ENCODE measurements around the gene EMC7. TPM values are rescaled to one million over a fixed set of nuclear protein-coding genes. Genes with fewer than 3 reads are reported as not detected.
"Not testable (repeated sequence)": the region's sequence is repeated elsewhere in the genome, so short reads cannot be mapped to it uniquely, and the experiment has no call there.

The EMC7 gene
- total RNA-seq, 1 donor from 2014 or later, result 66.8 TPM

- H3K27me3 ChIP-seq, result no peaks in the 10 kb centered on the region
- no peak for TF ChIP-seq CTCF (IDR thresholded peaks at IDR 0.05)
Observed at GRCh38 chr15:34126522-34126921, 24.9 kb upstream of the EMC7 start.

GRCh38 chr15:34125945-34126344 is 24.3 kb upstream of the EMC7 start:
- ATAC-seq (no peak), DNase-seq (no peak)
- TF ChIP-seq CTCF (IDR thresholded peaks at IDR 0.05), result no peak
- Histone ChIP-seq H3K27me3 (no peaks in the 10 kb centered on the region), H3K4me3 (no peak overlapping the region), H3K36me3 (no peaks in the 10 kb centered on the region), H3K9me3 (no peaks in the 10 kb centered on the region), H3K4me1 (no peaks in the 10 kb centered on the region), H3K27ac (no peak overlapping the region)
- intact Hi-C loops (cut with DNase I), result no loop called here

More at GRCh38 chr15:34126522-34126921, 24.9 kb upstream of the EMC7 start:
- no peaks in the 10 kb centered on the region for H3K36me3 ChIP-seq
- intact Hi-C loops (cut with DNase I), result no loop called here
- DNase-seq (no peak), ATAC-seq (no peak)
- H3K4me1 ChIP-seq, result no peaks in the 10 kb centered on the region
- no peak overlapping the region for H3K27ac ChIP-seq
- no peak overlapping the region for H3K4me3 ChIP-seq
- no peaks in the 10 kb centered on the region for H3K9me3 ChIP-seq

GRCh38 chr15:34124651-34125050 is 23.0 kb upstream of the EMC7 start:
- Histone ChIP-seq H3K4me1 (no peaks in the 10 kb centered on the region), H3K27me3 (no peaks in the 10 kb centered on the region), H3K4me3 (no peak overlapping the region), H3K36me3 (no peaks in the 10 kb centered on the region), H3K9me3 (no peaks in the 10 kb centered on the region), H3K27ac (no peak overlapping the region)
- TF ChIP-seq CTCF (IDR thresholded peaks at IDR 0.05), result no peak
- intact Hi-C loops (cut with DNase I), result no loop called here
- no peak for ATAC-seq
- no peak for DNase-seq

GRCh38 chr15:34122771-34123183 is 21.1 kb upstream of the EMC7 start:
- TF ChIP-seq CTCF (IDR thresholded peaks at IDR 0.05), result no peak
- H3K27me3 ChIP-seq, result no peaks in the 10 kb centered on the region
- intact Hi-C loops (cut with DNase I), result no loop called here
- DNase-seq (no peak), ATAC-seq (no peak)
- H3K4me1 ChIP-seq, result no peaks in the 10 kb centered on the region
- H3K27ac ChIP-seq, result no peak overlapping the region
- H3K9me3 ChIP-seq, result no peaks in the 10 kb centered on the region
- no peaks in the 10 kb centered on the region for H3K36me3 ChIP-seq
- no peak overlapping the region for H3K4me3 ChIP-seq

- H3K27me3 ChIP-seq; ATAC-seq; H3K27ac ChIP-seq; H3K4me3 ChIP-seq; intact Hi-C loops (cut with DNase I); DNase-seq; H3K36me3 ChIP-seq; H3K4me1 ChIP-seq; H3K9me3 ChIP-seq: not testable (repeated sequence)
Observed at GRCh38 chr15:34121786-34122185, 20.1 kb upstream of the EMC7 start.

- H3K27ac ChIP-seq; H3K4me3 ChIP-seq; H3K9me3 ChIP-seq; ATAC-seq; H3K27me3 ChIP-seq; H3K4me1 ChIP-seq; DNase-seq; H3K36me3 ChIP-seq; intact Hi-C loops (cut with DNase I): not testable (repeated sequence)
Observed at GRCh38 chr15:34120420-34120819, 18.8 kb upstream of the EMC7 start.

- no peaks in the 10 kb centered on the region for H3K36me3 ChIP-seq
- ATAC-seq (no peak), DNase-seq (no peak)
- H3K27ac ChIP-seq, result no peak overlapping the region
- H3K4me3 ChIP-seq, result no peak overlapping the region
- H3K4me1 ChIP-seq, result no peaks in the 10 kb centered on the region
- H3K27me3 ChIP-seq, result peaks cover 11% of the 10 kb centered on the region
- H3K9me3 ChIP-seq, result no peaks in the 10 kb centered on the region
- TF ChIP-seq CTCF (IDR thresholded peaks at IDR 0.05), result no peak
- intact Hi-C loops (cut with DNase I), result no loop called here
Observed at GRCh38 chr15:34119291-34119690, 17.6 kb upstream of the EMC7 start.

Data from upper lobe of right lung (tissue), 1 donor.